Activated CD4-positive, alpha-beta T cell treated with anti-CD3 and anti-CD28 coated beads, Interleukin-2, amount 50 U/mL, for 48 hours (primary cell): ENCODE data around the gene TMEM94.
"Not testable (repeated sequence)": the region's sequence is repeated elsewhere in the genome, so short reads cannot be mapped to it uniquely, and the experiment has no call there.

ENCODE experiments used
- DNase-seq, 2 experiments: peaks; one replicate each; pipeline ENCODE4 v3.0.0-alpha.2; 2020

TMEM94 gene

DNA sequence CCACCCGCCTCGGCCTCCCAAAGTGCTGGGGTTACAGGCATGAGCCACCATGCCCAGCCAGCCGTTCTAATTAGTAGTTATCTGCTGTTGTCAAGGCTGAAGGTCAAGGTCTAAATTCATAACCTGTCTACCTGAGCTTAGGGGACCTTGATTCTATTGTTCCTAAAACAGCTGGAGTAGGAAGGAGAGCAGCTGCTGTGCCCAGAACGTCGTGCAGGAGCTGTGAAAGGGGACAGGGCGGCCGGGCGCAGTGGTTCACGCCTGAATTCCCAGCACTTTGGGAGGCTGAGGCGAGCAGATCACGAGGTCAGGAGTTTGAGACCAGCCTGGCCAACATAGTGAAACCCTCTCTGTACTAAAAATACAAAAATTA lies 21.0 kb downstream of the TMEM94 start:
- not testable (repeated sequence) for DNase-seq

DNA sequence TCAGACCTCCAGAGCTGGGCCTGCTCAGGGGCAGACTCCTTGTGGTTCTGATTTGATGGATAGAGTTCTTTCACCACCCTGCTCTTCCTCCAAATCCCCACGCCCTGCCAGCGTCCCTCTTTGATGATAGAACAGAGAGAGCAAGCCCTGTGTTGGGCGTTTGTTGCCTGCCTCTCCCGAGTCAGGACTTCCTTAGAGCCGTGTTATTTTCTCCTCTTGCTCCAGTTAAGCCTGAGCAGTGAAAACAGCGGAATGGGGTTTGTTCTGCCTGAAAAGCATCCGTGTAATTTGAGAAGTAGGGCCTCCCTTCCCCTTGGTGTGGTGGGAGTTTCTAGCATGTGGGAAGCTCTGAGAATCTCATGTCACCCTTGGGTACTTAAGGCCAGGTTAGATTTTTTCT lies 22.1 kb downstream of the TMEM94 start:
- no peak for DNase-seq

DNA sequence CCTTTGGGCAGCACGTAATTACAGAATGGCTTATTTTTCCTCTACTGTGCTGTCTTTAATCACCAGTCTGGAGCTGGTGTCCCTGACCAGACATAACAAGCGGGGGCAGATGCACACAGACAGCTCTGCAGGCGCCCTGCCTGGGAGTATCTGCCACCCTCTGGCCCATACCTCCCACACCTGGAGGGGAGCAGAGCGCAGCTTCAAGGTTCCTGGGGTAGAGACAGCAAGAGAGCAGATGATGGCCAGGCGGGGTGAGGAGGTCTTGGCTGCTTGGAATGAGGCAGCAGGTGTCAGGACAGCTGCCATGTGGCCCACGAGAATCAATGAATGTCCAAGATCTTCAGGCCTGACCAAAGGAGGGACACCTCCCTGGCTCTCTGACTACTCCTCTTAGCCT lies 23.8 kb downstream of the TMEM94 start:
- no peak for DNase-seq

DNA sequence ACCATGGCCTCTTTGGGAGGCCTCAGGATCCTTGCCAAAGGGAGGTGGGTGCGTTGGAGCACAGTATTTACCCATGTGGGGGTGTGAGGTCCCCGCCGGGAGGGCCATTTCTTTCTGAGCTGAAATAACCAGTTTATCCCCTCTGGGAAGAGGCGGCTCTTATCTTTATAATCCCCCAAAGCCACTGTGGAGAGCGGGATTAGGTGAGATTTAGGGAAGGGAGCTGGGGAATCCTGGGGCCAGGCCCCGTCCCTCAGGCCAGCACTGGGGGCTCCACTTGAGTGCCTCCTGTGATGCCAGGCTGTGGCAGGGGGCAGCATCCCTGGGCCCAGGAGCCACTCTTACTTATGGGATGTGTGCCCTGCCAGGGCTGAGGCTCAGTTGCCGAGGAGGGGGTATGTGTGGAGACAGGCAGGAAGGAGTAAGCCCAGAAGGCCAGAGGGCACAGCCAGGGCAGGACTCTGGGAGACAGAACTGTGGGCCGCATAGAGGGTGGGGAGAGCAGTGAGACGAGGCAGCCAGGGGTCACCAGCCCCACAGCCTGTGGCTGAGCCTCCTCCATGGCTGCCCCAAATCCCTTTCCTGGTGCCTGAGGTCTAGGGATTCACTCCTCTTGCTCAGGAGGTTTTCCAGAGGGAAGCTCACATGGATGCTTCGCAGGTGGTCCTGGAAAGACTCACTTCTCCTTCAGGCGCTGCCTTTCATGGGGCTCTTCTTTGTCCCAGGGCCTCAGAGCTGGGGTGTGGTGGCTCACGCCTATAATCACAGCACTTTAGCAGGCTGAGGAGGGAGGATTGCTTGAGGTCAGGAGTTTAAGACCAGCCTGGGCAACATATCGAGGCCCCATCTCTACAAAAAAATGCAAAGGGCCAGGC lies 25.0 kb downstream of the TMEM94 start:
- DNase-seq = no peak

DNA sequence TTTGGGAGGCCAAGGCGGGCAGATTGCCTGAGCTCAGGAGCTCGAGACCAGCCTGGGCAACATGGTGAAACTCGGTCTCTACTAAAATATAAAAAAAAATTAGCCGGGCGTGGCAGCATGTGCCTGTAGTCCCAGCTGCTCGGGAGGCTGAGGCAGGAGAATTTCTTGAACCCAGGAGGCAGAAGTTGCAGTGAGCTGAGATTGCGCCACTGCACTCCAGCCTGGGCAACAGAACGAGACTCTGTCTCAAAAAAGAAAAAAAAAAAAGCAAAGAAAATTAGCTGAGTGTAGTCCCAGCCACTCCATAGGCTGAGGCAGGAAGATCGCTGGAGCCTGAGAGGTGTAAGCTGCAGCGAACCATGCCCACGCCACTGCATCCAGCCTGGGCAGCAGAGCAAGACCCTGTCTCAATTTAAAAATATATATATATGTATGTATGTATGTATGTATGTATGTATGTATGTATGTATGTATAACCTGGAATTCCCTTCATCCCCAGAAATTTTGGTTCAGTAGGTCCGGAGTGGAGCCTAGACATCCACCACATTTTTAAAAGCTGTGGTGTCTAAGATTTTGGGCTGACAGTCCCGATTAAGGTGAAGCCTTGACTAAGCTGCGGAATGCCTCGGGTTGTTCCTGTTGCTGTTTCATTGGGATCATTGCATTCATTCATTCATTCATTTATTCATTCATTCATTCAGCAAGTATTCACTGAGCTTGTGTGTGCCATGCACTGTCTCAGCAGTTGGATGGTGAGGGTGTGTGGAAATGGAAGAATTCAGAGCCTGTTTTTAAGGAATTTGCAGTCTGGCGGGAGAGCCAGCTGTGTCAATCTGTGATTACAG lies 25.9 kb downstream of the TMEM94 start:
- DNase-seq = no peak

DNA sequence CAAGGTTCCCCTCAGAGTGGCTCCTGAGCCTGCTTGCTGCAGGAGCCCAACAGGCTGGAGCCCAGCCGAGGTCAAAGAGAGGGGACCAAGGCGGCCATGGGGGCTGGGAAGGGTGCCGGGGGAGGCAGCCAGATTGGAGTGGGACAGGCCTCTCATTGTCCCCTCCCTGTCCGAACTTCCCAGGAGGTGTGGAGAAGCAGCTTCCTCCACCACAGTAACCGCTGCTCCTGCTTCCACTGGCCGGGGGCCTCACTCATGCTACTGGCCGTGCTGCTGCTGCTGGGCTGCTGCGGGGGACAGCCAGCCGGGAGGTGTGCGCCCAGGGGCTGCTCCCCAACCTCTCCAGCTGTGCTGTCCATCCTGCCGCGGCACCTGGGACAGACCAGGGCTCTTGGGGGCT lies 29.3 kb downstream of the TMEM94 start:
- no peak for DNase-seq

DNA sequence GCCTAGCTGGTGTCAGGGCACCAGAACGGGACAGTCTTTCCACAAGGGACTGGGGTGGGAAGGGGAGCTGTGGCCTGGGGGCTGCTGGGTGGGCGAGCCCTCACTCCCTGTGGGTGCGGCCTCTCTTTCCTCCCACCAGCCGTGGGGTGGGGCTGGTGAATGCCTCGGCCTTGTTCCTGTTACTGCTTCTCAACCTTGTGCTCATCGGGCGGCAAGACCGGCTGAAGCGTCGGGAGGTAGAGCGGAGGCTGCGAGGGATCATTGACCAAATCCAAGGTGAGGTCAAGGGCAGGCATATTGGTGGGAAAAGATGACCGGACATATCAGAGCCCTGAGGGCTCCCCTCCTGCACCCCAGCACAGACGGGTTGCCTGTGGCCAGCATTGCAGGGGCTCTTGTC lies 29.7 kb downstream of the TMEM94 start:
- DNase-seq = no peak

DNA sequence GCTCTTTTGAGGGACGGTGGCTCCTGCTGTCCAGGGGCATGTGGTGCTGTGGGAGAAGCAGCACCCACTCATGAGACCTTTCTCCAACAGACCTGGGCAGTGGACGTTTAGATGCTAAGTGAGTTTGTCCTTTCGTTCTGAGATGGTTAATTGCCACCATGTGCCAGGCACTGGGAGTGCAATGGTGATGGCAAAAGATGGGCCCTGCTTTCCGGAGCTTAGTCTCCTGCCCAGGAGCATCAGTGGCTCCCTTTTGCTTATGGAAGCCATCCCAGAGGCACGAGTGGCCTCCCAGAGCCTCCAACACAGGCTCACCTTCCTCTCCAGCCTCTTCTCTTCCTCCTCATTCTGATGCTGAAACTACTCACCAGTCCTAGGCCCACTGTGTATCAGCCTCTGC lies 30.5 kb downstream of the TMEM94 start:
- DNase-seq = no peak

DNA sequence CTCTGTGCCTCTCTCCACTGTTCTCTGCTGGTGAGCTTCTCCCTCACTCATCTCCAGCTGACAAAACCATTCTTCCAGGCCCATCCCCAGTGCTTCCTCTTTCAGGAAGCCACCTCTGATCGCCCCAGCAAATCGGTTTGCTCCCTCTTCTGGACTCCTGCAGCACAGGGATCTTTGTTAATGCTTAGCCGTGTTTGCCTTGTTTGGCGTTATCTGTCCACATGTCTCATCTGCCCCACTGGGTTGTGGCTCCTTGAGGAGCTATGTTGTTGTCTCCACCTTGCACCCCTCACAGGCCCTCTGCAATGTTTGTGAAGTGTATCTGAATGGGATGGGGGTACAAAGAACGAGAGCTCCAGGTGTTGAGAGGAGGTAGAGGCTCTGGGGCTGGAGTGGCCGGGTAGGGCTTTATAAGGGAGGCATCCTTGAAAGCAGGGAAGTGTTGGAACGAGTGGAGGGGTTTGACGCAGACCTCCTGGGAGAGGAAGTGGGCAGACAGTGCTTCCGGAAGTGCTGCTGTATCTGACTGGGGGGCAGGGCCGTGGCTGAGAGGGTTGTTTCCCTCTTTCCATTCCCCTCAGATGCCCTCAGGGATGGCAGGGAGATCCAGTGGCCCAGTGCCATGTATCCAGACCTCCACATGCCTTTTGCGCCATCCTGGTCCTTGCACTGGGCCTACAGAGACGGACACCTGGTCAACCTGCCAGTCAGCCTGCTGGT lies 31.1 kb downstream of the TMEM94 start:
- peak; percentile 29 to 41 for DNase-seq

DNA sequence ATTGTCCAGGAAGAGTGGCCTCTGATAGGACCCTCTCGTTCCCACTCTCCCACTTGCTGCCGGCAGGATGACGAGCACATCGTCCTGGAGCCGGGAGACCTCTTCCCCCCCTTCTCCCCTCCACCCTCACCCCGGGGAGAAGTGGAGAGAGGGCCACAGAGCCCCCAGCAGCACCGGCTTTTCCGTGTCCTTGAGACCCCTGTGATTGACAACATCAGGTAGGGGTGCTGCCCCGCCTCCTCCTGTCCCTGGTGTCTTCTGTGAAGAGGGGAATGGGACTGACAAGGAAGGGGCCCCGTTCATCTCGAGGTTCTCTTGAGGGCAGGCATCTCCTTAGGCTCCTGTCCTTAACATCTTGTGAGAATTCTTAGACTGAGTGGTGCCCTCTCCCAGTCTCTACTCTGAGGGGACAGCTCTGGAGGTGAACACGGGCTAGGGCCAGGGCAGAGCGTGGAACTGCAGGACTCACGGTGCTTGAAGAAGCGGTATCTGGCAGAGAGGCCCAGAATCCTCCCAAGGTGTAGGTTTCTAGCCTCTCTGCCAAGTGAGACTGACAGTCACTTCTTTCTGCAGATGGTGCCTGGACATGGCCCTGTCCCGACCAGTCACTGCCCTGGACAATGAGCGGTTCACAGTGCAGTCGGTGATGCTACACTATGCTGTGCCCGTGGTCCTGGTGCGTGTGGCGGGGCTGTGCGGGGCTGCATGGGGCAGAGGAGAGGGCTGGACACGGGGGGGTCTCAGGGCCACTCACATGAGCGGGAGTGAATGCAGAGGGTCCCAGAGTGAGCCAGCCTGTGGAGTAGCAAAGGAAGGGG lies 32.5 kb downstream of the TMEM94 start:
- no peak for DNase-seq

DNA sequence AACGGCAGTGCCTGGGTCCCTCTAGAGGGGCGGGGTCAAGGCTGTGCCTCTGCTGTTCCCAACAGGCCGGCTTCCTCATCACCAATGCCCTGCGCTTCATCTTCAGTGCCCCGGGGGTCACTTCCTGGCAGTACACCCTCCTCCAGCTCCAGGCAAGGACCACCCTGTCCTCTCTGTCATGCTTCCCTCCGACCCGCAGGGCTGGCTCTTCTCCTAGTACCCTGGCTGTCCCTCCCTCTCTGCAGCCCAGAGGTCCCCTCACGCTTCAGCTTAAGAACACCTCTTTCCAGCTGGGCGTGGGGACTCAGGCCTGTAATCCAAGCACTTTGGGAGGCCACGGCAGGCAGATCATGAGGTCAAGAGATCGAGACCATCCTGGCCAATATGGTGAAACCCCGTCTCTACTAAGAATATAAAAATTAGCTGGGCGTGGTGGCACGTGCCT lies 33.1 kb downstream of the TMEM94 start:
- DNase-seq = no peak

DNA sequence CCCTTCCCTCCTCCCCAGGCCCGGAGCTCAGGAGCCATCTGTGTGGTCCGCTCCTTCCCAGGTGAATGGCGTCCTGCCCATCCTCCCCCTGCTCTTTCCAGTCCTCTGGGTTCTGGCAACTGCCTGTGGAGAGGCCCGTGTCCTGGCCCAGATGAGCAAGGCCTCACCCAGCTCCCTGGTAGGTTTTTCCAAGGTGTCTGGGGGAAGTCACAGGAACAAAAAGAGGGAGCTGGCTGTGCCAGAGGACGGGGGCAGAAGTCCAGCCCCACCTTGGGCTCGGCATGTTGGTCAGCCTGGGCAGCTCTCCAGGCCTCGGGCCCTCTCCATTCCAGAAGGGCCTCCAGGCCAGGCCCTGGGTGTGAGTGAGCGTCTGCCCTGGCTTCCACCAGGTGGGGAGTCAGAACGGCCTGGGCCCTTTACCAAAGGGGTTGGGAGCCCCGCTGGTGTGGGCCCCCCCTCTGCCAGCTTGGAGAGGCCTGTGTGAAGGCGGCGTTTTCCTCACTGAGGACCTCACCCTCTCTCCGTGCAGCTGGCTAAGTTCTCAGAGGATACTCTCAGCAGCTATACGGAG lies 33.8 kb downstream of the TMEM94 start:
- DNase-seq = no peak

DNA sequence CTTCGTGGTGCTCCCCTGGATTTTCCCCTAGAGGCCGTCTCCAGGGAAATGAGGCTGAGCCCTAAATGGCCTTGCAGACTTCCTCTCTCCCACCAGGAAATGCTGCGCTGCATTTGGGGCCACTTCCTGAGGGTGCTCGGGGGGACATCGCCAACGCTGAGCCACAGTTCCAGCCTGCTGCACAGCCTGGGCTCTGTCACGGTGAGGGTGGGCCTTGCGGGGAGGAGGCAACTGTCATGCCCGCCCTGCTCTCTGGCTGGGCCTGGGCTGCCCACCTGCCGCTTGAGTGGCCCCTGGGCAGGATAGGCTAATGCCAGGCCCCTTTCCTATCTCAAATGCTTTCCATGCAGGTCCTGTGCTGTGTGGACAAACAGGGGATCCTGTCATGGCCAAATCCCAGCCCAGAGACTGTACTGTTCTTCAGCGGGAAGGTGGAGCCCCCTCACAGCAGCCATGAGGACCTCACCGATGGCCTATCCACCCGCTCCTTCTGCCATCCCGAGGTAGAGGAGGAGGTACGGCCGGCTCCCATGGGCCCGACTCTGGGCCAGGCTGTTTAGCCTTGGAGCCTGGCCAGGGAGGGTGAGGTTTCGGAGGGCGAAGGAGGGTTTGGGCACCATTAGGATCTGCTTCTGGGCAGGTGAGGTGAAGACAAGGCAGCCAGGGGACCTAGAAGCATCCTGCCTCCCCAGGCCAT lies 34.7 kb downstream of the TMEM94 start:
- DNase-seq = no peak

DNA sequence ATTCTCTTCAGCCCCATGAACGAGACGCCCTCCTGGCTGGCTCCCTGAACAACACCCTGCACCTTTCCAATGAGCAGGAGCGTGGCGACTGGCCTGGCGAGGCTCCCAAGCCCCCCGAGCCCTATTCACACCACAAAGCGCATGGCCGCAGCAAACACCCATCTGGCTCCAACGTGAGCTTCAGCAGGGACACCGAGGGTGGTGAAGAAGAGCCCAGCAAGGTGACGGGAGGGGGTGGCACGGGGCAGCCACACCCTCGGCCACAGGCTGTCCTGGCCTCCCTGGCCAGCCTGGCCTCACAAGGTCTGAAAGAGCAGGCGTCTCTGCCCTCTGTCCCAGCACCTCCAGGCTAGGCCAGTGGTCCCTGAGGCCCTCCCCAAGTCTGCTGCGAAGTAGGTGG lies 35.2 kb downstream of the TMEM94 start:
- DNase-seq = no peak

DNA sequence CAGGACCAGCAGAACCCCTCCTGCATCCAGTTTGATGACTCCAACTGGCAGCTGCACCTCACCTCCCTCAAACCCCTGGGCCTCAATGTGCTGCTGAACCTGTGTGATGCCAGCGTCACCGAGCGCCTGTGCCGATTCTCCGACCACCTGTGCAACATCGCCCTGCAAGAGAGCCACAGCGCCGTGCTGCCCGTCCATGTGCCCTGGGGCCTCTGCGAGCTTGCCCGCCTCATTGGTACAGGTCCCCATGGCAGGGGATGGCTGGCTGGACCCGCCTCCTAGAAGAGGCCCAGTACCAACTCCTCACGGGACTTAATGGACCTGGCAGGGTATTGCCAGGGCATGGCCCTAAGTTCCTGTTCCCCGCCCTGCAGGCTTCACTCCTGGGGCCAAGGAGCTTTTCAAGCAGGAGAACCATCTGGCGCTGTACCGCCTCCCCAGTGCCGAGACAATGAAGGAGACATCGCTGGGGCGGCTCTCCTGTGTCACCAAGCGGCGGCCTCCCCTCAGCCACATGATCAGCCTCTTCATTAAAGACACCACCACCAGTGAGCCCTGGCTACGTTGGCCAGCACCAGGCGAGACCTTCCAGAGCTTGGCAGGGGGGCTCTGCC lies 36.2 kb downstream of the TMEM94 start:
- no peak for DNase-seq

DNA sequence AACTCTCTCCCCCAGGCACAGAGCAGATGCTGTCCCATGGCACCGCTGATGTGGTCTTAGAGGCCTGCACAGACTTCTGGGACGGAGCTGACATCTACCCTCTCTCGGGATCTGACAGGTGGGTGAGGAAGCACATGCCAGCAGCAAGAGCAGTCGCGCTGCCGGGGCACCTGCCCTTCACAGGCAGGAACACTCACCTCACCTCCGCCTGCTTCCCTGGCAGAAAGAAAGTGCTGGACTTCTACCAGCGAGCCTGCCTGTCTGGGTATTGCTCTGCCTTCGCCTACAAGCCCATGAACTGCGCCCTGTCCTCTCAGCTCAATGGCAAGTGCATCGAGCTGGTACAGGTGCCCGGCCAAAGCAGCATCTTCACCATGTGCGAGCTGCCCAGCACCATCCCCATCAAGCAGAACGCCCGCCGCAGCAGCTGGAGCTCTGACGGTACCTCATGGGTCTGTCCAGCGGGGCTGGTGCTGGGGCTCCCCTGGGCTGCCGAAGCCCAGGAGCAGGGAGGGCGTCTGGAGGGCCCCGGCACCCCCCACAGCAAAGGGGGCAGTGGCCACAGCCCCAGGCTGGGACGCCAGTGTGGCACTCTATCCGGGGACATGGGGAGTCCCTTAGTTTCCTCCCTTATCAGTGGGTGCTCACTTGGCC lies 37.2 kb downstream of the TMEM94 start:
- DNase-seq = no peak

DNA sequence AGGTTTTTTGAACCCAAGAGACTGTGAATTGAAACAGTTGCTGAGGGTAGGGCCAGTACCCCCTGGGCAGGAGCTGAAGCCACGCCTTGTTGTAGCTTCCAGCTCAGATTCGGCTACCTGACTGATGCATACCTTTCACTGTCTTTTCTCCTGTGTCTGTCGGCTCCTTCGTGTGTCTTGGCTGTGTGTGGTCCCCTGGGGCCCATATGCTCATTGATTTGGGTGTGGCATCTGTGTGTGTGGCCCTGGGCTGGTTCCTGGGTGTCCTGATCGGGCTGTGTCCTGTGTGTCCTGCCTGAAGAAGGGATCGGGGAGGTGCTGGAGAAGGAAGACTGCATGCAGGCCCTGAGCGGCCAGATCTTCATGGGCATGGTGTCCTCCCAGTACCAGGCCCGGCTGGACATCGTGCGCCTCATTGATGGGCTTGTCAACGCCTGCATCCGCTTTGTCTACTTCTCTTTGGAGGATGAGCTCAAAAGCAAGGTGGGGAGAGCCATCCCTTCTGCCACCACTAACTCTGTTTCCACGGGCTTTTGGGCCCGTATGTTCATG lies 38.0 kb downstream of the TMEM94 start:
- no peak for DNase-seq

DNA sequence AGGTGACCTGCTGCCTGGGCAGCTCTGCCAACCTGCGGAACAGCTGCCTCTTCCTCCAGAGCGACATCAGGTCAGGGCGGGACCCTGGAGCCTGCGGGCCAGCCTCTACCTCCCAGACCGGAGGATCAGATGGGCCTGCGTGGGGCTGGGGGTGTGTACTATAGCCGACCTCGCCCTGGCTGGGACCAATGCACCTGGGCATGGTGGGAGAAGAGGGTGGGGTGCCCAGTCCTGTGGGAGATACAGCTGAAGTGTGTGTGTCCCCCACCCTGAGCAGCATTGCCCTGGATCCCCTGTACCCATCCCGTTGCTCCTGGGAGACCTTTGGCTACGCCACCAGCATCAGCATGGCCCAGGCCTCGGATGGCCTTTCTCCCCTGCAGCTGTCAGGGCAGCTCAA lies 39.6 kb downstream of the TMEM94 start:
- no peak for DNase-seq

DNA sequence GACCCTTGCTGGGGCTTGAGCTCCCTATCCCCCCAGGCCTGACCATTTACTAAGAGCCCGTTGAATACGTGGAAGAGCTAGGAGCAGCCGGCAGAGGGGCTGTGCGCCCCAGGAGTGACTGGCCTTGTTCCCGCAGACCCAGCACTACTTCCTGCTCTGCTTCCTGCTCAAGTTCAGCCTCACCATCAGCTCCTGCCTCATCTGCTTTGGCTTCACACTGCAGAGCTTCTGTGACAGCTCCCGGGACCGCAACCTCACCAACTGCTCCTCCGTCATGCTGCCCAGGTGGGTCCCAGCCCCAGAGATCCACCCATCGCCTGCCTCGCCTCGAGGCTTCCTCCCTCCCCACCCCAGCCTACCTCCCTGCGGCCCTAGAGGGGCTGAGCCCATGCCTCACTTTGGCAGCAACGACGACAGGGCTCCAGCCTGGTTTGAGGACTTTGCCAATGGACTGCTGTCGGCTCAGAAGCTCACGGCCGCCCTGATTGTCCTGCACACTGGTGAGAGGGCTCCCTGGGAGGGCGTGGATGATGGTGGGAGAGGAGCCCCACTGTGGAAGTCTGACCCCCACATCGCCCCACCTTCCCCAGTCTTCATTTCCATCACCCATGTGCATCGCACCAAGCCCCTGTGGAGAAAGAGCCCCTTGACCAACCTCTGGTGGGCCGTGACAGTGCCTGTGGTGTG lies 41.7 kb downstream of the TMEM94 start:
- no peak for DNase-seq
